B cell (primary cell): ENCODE data around the gene BMP7. TPM values are rescaled to one million over a fixed set of nuclear protein-coding genes. Genes with fewer than 3 reads are reported as not detected.

ENCODE experiments used
- ATAC-seq: fragments of 200-7000 bp; cut with Tn5 transposase; one replicate; pipeline ENCODE4 v1.10.0; 2021; ENCODE audit warnings: low read depth, mild to moderate bottlenecking, moderate number of reproducible peaks, moderate library complexity
- CTCF ChIA-PET: fragments of 350-600 bp; sonication (Branson Sonifier 250); formaldehyde crosslinking; loops from one replicate; lab custom pipeline; 2021; ENCODE audit warnings: antibody characterized with exemption, inconsistent platforms; lab: Charles Lee
- POLR2A ChIA-PET: fragments of 350-600 bp; sonication (Branson Sonifier 250); formaldehyde crosslinking; loops from one replicate; lab custom pipeline; 2021; ENCODE audit warnings: antibody characterized with exemption; lab: Charles Lee
- DNase-seq: peaks from one replicate; pipeline ENCODE4 v3.0.0; 2013
- H2AFZ ChIP-seq: 2 replicates; pipeline ENCODE4 v1.6.1; 2012; ENCODE audit warnings: mild to moderate bottlenecking, low read depth, low read length; ENCODE audit not compliant: insufficient read depth, poor library complexity, severe bottlenecking
- H3K27ac ChIP-seq, 2 donors: 1 replicate in 1 of 2; 2 replicates in 1 of 2; pipeline ENCODE4 v1.5.1; 2012 to 2013; ENCODE audit warnings: low read length in 2 of 2, mild to moderate bottlenecking in 2 of 2, moderate library complexity in 1 of 2
- H3K27me3 ChIP-seq, 4 experiments: fragments of 200-600 bp in 1 of 4; sonication (generic) in 1 of 4; replicated peaks in 1 of 4; 1 replicate in 2 of 4; 2 replicates in 2 of 4; pipeline versions ENCODE4 v1.6.1 to v1.7.0; 2013 to 2016; ENCODE audit warnings: low read length in 3 of 4, mild to moderate bottlenecking in 2 of 4, mixed read lengths in 1 of 4, moderate library complexity in 1 of 4; ENCODE audit not compliant: insufficient read depth in 4 of 4, control insufficient read depth in 3 of 4; ENCODE audit errors: control extremely low read depth in 1 of 4
- H3K36me3 ChIP-seq, 2 experiments: replicated peaks in 1 of 2; 1 replicate in 1 of 2; 2 replicates in 1 of 2; pipeline versions ENCODE4 v1.6.1 to v1.7.1; 2013; ENCODE audit warnings: low read length in 1 of 2; ENCODE audit not compliant: insufficient read depth in 2 of 2, control insufficient read depth in 1 of 2; ENCODE audit errors: control extremely low read depth in 1 of 2, extremely low read depth in 1 of 2
- H3K4me1 ChIP-seq, 2 donors: fragments of 200-600 bp in 1 of 2; sonication (generic) in 1 of 2; 1 replicate in 1 of 2; 2 replicates in 1 of 2; pipeline versions ENCODE4 v1.5.1 to v1.6.1; 2013 to 2017; ENCODE audit warnings: low read length in 2 of 2; ENCODE audit not compliant: control insufficient read depth in 2 of 2, insufficient read depth in 2 of 2
- H3K4me2 ChIP-seq: replicated peaks from 2 replicates; pipeline ENCODE3; 2012; ENCODE audit warnings: mild to moderate bottlenecking, low read depth, low read length; ENCODE audit not compliant: poor library complexity, severe bottlenecking
- H3K4me3 ChIP-seq, 5 experiments: fragments of 200-600 bp in 1 of 5; sonication (generic) in 1 of 5; 1 replicate in 3 of 5; 2 replicates in 2 of 5; pipeline versions ENCODE4 v1.5.1 to v1.7.0; 2011 to 2016; ENCODE audit warnings: low read length in 4 of 5, mild to moderate bottlenecking in 4 of 5, low read depth in 2 of 5, control low read depth in 1 of 5, moderate library complexity in 1 of 5; ENCODE audit not compliant: insufficient read depth in 1 of 5; ENCODE audit errors: control extremely low read depth in 1 of 5, extremely low read depth in 1 of 5
- H3K79me2 ChIP-seq: fragments of 200-600 bp; sonication (generic); one replicate; pipeline ENCODE4 v1.6.0; 2016; ENCODE audit warnings: low read length; ENCODE audit not compliant: control insufficient read depth, insufficient read depth
- H3K9ac ChIP-seq: fragments of 200-600 bp; sonication (generic); 2 replicates; pipeline ENCODE4 v1.6.1; 2017; ENCODE audit warnings: mild to moderate bottlenecking, low read length, moderate library complexity
- H3K9me3 ChIP-seq, 3 donors: one replicate each; pipeline versions ENCODE4 v1.6.1 to v1.7.1; 2013; ENCODE audit warnings: low read length in 2 of 3; ENCODE audit not compliant: control insufficient read depth in 2 of 3, insufficient read depth in 1 of 3; ENCODE audit errors: control extremely low read depth in 1 of 3
- H4K20me1 ChIP-seq: 2 replicates; pipeline ENCODE4 v1.6.0; 2012; ENCODE audit warnings: mild to moderate bottlenecking, low read length; ENCODE audit not compliant: insufficient read depth, control insufficient read depth, poor library complexity, severe bottlenecking
- H3K27ac Mint-ChIP-seq: one replicate; pipeline ENCODE4 v1.8.0; 2021; ENCODE audit warnings: mixed read lengths
- H3K27me3 Mint-ChIP-seq: one replicate; pipeline ENCODE4 v1.8.0; 2021; ENCODE audit warnings: mixed read lengths
- H3K4me1 Mint-ChIP-seq: one replicate; pipeline ENCODE4 v1.8.0; 2021; ENCODE audit warnings: mixed read lengths
- H3K4me3 Mint-ChIP-seq: one replicate; pipeline ENCODE4 v1.8.0; 2021; ENCODE audit warnings: mixed read lengths
- H3K9me3 Mint-ChIP-seq: one replicate; pipeline ENCODE4 v1.8.0; 2022; ENCODE audit warnings: mixed read lengths; ENCODE audit not compliant: insufficient read depth
- EZH2 ChIP-seq: IDR thresholded peaks from 2 replicates; pipeline ENCODE4 v1.6.1; 2012; ENCODE audit warnings: borderline replicate concordance, low read depth, mild to moderate bottlenecking, moderate library complexity, low read length; ENCODE audit not compliant: insufficient read depth, poor library complexity, severe bottlenecking
- WGBS: methylation state at CpG from one replicate; pipeline ENCODE4 v1.1.5; 2013; ENCODE audit warnings: missing lambda C conversion rate; ENCODE audit not compliant: insufficient coverage; 5-methylcytosine and 5-hydroxymethylcytosine counted together
- intact Hi-C: fragments of 100-400 bp; cut with micrococcal nuclease; formaldehyde crosslinking; loops from one replicate; pipeline ENCODE4 v1.10.0; 2022
- polyA plus RNA-seq: library from polyadenylated mRNA; depleted of rRNA; stranded (reverse); fragments of >200 nt; gene quantifications from 2 replicates; pipeline ENCODE4 v1.2.3, GENCODE V29; 2012
- total RNA-seq, 2 donors: library from RNA; stranded (reverse); fragments of 120-200 nt in 1 of 2; gene quantifications; 1 replicate in 1 of 2; 2 replicates in 1 of 2; pipeline versions ENCODE4 v1.2.3 to v1.2.4, GENCODE V29; 2013 to 2022
- TF ChIP-seq, protein P1 (sequence below): fragments of 200-600 bp; IDR thresholded peaks from one replicate; pipeline ENCODE4 v1.8.0; 2022; ENCODE audit warnings: antibody characterized with exemption, mild to moderate bottlenecking

BMP7 gene
- total and polyA plus RNA-seq, 2 donors (not counting 1 experiment from before 2014, with no cell fraction given): not detected

DNA sequence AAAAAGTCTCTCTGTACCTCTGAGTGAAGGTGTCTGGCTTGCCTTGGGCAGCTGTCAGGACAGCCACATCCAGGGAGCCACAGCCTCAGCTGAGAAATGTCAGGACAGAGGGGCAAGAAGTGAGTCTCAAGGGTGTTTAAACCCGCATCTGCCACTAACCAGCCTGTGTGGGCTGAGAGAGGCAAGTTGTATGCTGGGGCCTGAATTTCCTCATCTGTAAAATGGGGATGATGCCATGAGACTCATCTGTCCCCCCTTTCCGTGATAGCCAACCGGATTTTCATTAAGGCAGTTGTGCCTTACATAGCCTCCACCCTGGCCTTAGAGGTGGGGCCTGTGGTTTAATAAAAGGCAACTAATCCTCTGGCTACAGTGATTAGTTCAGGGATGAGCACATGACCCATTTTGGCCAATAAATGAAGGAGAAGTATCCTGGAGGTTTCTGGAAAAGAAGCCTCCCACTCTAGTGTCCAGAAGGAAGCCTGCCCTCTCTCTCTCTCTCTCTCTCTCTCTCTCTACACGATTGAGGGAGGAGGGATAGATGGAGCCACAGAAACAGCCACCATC, 79.3 kb downstream of the BMP7 start:
- Histone ChIP-seq H3K27me3 (no peaks in the 10 kb centered on the region), H3K36me3 (no peaks in the 10 kb centered on the region), H3K4me1 (no peaks in the 10 kb centered on the region), H4K20me1 (no peaks in the 10 kb centered on the region), H3K4me2 (no peak overlapping the region), H3K79me2 (no peaks in the 10 kb centered on the region), H3K27ac (no peak overlapping the region), H3K9ac (no peak overlapping the region), H3K9me3 (peaks cover 0 to 10% (median 0%) of the 10 kb centered on the region in 3 donors), H3K4me3 (no peak overlapping the region), H2AFZ (no peak overlapping the region)
- TF ChIP-seq EZH2: no peak
- TF ChIP-seq, protein P1, sequence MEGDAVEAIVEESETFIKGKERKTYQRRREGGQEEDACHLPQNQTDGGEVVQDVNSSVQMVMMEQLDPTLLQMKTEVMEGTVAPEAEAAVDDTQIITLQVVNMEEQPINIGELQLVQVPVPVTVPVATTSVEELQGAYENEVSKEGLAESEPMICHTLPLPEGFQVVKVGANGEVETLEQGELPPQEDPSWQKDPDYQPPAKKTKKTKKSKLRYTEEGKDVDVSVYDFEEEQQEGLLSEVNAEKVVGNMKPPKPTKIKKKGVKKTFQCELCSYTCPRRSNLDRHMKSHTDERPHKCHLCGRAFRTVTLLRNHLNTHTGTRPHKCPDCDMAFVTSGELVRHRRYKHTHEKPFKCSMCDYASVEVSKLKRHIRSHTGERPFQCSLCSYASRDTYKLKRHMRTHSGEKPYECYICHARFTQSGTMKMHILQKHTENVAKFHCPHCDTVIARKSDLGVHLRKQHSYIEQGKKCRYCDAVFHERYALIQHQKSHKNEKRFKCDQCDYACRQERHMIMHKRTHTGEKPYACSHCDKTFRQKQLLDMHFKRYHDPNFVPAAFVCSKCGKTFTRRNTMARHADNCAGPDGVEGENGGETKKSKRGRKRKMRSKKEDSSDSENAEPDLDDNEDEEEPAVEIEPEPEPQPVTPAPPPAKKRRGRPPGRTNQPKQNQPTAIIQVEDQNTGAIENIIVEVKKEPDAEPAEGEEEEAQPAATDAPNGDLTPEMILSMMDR: no peak
- DNase-seq (no peak), ATAC-seq (no peak)
- Mint-ChIP-seq H3K27me3 (peaks cover 9% of the 10 kb centered on the region), H3K4me1 (no peaks in the 10 kb centered on the region), H3K9me3 (no peaks in the 10 kb centered on the region), H3K27ac (no peak overlapping the region), H3K4me3 (no peak overlapping the region)
- WGBS: 94% methylated on average over 3 of the region's 4 CpGs
- POLR2A ChIA-PET: no interaction called here
- intact Hi-C loops: no loop called here
- CTCF ChIA-PET: no interaction called here

DNA sequence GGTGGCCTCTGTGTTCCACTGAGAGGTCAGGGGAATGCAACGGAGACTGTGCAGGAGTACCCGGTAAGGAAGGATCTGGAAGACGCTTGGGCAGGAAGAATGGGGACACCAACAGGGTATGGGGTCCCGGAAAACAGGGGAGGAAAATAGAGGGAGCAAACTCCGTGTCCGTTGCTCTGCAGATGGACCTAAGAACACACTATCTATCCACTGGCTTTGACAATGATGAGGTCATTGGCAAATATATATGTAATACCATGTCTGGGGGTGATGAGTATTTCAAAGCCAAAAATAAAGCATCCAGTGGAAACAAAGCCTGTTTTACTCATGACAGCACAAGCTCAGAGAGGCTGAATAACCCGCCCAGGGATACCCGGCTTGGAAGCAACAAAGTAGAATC, 80.2 kb downstream of the BMP7 start:
- H3K4me2 ChIP-seq: no peak overlapping the region
- no peaks in the 10 kb centered on the region for H3K4me1 ChIP-seq
- no peaks in the 10 kb centered on the region for H3K4me1 Mint-ChIP-seq
- peaks cover 0 to 10% (median 0%) of the 10 kb centered on the region in 3 donors for H3K9me3 ChIP-seq
- no peak overlapping the region for H3K9ac ChIP-seq
- TF ChIP-seq, protein P1: no peak
- TF ChIP-seq EZH2: no peak
- no peak overlapping the region for H3K27ac Mint-ChIP-seq
- CTCF ChIA-PET: no interaction called here
- no peak overlapping the region for H3K4me3 ChIP-seq
- H3K79me2 ChIP-seq: no peaks in the 10 kb centered on the region
- no peaks in the 10 kb centered on the region for H4K20me1 ChIP-seq
- H3K27me3 ChIP-seq: no peaks in the 10 kb centered on the region
- peaks cover 9% of the 10 kb centered on the region for H3K27me3 Mint-ChIP-seq
- WGBS: 76% methylated on average over 6 of the region's 8 CpGs
- no peak overlapping the region for H3K4me3 Mint-ChIP-seq
- DNase-seq: no peak
- no peaks in the 10 kb centered on the region for H3K9me3 Mint-ChIP-seq
- H3K36me3 ChIP-seq: no peaks in the 10 kb centered on the region
- POLR2A ChIA-PET: no interaction called here
- ATAC-seq: no peak
- no peak overlapping the region for H3K27ac ChIP-seq
- no peak overlapping the region for H2AFZ ChIP-seq
- intact Hi-C loops: no loop called here
